LoVo (cell line): ENCODE measurements around the gene ANGPTL1.

Experiments
- DNase-seq: peaks from one replicate; pipeline ENCODE4 v3.0.0-alpha.2; 2016; ENCODE audit warnings: low spot score

Gene ANGPTL1, protein sequence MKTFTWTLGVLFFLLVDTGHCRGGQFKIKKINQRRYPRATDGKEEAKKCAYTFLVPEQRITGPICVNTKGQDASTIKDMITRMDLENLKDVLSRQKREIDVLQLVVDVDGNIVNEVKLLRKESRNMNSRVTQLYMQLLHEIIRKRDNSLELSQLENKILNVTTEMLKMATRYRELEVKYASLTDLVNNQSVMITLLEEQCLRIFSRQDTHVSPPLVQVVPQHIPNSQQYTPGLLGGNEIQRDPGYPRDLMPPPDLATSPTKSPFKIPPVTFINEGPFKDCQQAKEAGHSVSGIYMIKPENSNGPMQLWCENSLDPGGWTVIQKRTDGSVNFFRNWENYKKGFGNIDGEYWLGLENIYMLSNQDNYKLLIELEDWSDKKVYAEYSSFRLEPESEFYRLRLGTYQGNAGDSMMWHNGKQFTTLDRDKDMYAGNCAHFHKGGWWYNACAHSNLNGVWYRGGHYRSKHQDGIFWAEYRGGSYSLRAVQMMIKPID

DNA sequence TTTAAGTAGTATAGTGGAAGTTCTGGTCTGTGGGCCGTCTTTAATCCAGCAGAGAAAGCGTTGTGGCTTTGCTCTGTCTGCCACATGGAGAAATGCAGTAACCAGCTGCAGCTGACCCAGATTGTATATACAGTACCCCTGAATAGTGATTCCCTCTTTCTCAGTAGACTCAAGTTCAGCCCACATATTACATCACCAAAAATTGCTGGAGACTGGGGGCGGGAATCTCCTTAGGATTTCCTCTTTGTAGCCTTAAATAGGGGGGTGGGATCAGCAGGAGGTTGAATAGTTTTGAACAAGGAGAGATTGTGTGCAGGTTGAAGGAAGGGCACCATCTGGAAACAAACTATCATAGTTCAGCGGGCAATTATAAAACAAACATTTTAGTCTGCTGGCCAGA, at the start of gene ANGPTL1:
ANGPTL1 (minus strand) TSS at position 134 of the 400 bp plus-strand sequence. CDS start 5,301 bp downstream, outside the sequence.
- DNase-seq, result no peak

DNA sequence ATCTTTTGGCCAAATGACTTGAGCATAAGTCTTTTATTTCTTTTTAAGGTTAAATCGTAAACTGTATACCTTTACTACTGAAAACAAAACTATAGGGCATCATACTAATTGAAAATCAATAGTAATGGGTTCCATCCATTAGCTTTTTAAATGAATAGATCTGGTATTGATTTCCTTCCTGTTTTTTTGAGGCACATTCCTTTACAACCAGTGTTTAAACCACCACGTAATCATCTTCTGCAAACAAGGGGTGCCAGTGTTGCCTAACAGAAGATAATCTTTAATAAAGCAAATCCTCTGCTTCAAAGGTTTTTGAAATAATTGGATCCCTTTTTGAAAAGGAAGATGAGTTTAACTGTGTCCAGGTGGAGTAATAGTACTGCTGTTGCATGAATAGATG, 48.7 kb upstream of the ANGPTL1 start:
- no peak for DNase-seq

DNA sequence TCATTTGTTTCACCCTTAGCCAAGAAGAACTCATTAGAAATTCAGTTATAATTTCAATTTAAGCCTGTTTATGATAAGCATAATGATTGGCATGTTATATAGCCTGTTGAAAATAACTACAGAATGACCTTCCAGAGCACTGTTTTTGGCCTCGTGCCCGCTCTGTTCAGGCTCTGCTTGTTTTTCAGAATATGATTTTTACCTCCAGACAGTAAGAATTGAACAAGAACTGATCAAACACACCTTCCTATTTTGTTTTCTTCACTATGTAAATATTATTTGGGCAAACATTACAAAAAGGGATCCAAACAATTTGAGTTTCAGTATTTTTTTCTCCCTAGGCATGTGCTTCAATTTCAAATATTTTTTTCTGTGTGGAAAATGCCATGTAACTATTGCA, 48.1 kb upstream of the ANGPTL1 start:
- DNase-seq, result no peak

DNA sequence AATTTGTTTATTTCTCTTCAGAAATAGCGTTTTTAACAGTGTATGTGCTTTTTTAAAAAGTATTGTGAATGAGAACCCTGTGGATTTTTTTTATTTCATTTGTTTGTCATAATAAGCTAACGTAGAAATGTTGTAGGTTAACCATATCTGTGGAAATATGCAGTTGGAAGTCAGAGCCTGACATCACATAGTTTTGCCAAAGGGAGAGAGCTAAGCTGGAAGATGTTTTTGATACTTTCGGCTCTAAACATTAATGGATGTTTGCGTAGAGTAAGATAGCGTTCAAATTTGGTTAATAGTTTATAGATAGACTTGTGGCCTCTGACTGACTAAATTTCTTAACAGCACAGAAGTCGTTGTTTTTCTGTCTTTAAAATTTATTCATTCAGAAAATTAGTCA, 47.4 kb upstream of the ANGPTL1 start:
- no peak for DNase-seq

DNA sequence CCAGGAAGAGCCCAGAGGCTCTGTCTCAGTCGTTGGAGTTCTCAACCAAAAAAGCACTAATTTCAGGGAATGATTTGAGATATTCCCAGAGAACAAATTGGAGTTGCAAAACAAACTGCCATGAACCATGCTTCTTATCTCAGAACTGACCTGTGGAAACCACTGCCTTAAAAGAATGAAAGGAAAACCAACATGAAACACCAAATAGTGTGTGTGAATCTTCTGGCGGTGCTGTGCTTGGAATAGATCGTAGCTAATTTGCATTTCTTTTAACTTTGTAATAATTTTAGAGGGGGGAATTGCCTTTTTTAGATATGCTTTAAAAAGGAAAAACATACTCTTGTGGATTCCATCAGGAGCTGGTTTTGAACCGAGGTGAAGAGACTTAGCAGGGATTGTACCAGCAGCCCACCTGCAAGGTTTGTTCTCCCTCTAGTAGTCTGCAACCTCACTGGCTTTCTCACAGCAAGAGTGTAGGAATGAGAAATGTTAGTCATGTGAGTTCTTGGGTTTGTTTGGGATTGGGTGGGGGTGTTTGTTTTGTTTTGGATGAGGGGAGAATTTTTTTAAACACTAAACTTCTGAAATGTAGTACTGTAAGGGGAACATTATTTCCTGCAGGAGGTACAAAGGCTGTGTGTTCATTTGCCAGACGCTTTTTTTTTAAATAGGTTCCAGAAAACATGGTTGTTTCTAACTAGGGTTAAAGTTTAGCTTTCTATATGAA, 45.7 kb upstream of the ANGPTL1 start:
- DNase-seq, result no peak

DNA sequence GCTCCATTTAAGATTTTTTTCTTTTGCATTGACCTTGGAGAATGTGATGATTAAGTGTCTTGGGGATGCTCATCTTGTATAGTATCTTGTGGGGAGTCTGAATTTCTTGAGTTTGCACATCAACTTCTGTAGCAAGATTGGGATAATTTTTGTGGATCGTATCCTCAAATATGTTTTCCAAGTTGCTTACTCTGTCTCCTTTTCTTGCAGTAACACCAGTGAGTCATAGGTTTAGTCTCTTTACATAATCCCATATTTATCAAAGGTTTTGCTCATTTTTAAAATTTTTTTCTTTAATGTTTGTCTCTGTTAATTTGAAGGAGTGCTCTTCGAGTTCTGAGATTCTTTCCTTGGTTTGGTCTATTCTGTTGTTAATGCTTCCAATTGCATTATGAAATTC, 41.7 kb upstream of the ANGPTL1 start:
- no peak for DNase-seq

DNA sequence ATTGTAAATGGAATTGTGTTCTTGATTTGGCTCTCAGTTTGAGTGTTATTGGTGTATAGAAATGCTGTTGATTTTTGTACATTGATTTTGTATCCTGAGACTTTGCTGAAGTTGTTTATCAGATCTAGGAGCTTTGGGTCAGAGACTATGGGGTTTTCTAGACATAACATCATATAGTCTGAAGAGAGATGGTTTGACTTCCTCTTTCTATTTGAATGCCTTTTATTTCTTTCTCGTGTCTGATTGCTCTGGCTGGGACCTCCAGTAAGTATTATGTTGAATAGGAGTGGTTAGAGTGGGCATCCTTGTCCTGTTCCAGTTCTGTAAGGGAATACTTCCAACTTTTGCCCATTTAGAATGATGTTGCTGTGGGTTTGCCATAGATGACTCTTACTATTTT, 39.1 kb upstream of the ANGPTL1 start:
- no peak for DNase-seq

DNA sequence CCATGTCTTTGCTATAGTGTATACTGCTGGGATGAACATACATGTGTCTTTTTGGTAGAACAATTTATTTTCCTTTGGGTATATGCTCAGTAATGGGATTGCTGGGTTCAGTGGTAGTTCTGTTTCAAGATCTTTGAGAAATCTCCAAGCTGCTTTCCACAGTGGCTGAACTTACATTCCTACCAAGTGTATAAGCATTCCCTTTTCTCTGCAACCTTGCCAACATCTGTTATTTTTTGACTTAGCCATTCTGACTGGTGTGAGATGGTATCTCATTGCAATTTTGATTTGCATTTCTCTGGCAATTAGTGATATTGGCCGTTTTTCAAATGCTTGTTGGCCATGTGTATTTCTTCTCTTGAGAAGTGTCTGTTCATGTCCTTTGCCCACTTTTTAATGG, 37.5 kb upstream of the ANGPTL1 start:
- DNase-seq, result no peak

DNA sequence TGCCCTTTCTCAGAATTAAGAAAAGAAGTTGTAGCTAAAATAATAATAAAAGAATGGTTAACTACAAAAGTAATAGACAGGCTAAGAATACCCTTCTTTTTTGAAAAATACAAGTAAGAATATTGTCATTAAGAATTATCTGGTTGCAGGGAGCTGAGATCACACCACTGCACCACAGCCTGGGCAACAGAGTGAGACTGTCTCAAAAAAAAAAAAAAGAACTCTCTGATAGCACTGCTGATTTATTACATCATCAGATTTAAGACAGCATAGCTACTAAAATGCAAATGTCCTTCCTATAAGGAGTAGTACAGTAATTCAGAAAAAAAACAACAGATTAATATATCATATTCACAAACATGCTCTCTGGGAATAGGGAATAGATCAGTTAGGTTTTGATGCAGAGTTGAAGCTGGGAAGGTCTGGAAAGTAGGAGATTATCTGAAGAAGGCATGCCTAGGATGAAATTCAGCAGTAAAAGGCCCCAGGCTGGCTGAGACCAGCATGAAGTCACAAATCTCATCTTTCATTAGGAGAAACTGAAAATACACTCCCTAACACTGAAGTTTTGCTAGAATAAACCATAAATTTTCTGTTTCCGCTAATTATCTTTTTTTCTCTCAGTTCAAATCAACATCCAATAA, 30.7 kb upstream of the ANGPTL1 start:
- DNase-seq, result no peak

DNA sequence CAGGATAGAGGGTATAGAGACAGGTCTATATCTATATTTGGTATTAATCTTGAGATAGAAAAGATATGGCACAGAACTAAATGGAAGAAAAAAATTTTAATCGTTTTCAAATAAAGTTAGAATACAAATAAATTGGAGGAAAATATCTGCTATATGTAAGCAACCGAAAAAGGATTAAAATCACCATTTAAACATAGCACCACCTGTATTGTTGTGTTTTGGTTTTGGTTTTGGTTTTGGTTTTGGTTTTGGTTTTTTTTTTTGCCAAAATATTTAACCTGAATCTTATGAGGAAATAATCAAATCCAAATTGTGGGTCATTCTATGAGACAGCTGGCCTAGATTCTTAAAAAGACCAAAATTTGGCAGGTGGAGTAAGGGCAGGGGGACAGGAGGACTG, 28.5 kb upstream of the ANGPTL1 start:
- DNase-seq, result no peak

DNA sequence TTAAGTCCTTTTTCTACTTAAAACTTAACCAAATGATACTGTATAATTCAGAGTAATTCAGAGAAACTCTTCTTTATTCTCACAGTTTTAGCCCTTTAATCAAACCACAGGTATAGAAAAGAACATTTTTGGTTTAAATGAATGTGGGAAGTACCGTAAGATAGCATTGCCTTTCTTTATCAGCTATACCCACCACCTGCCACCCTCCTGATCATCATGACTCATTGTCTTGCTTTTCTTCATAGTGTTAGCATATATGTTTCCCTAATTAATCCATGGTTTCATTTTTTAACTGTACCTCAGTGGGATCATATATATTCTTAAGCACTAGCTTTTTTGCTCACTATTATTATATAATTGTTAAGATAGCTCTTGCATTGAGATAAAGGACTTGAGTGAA, 27.5 kb upstream of the ANGPTL1 start:
- no peak for DNase-seq

DNA sequence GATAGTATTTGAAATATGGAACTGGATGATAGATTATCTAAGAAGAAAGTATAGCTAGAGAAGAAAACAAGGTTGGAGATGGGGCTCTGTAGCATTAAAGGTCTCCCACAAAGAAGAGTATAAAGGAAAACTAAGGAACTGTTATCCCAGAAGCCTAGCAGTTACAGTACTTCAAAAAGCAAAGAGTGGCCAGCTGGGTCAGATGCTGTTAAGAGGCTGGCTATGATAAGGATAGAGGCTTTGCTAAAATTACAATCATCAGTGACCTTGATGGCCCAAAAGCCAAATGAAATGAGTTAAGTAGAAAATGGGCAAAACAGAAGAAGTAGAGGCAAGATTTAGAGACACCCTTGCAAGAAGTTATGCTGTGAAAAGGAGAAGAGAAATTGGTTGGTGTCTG, 25.1 kb upstream of the ANGPTL1 start:
- DNase-seq, result no peak

DNA sequence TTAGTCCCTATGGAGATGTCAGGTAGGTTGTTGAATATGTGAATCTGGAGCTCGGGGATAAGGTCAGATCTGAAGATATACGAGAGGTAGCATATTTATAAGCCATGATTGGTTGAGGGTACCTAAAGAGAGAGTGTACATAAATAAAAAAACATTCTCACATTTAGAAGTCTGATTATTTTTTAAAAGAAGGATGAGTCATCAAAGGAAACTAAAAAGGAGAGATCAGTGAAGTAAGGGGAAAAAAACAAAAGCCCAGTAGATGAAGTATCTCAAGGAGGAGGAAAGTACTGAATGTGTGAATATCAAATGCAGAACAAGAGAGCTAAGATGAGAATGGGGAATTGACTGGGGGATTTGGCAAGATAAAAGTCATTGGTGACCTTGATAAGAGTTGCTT, 15.7 kb upstream of the ANGPTL1 start:
- DNase-seq, result no peak

DNA sequence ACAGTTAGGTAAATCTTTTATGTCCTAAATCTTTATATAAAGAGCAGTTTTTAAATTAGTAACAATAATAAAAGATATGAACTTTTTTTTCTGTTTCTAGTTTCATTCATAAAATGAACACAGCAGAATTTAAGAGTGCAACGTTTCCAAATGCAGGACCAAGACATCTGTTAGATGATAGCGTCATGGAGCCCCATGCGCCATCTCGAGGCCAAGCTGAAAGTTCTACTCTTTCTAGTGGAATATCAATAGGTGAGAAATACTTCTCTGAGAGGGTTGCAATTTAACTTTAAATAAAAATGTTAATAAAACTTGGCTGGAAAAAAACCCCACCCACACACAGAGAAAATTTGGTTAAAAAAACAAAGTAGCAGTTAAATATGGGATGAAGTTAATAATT, 15.0 kb upstream of the ANGPTL1 start:
- no peak for DNase-seq

DNA sequence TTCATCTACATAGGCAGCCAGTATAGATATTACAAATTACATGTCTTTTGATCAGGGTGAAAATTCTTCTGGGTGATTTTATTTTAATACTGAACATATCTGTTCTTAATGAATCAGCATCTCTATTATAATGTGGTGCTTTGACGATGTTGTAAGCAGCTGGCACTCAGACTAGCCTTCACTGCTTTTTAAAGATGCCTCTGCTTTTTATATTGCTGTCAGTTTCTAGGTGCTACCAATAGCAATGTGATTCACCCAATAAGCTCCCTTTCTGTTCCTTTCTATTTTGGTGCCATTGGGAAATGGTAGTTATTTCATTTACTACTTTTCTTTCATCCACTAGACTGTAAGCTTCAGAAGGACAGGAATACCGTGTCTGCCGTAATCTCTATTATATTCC, 11.1 kb upstream of the ANGPTL1 start:
- no peak for DNase-seq

DNA sequence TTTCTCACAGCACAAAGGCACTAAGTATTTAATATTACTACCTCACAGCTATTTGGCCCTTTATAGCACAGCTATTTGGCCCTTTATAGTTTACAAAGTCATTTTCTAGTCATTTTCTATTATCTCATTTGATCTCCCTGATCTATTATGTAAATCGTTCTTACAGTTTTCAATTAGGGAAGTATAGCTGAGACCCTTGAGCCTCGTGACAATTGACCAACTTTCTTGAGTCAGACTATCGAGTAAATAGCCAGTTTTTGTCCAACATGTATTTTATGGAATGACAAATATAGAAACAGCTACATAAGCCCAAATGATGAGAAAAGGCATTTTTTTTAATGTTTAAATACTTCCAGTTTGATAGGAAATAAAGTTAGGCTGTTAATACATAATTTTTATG, 7.0 kb upstream of the ANGPTL1 start:
- DNase-seq, result no peak

DNA sequence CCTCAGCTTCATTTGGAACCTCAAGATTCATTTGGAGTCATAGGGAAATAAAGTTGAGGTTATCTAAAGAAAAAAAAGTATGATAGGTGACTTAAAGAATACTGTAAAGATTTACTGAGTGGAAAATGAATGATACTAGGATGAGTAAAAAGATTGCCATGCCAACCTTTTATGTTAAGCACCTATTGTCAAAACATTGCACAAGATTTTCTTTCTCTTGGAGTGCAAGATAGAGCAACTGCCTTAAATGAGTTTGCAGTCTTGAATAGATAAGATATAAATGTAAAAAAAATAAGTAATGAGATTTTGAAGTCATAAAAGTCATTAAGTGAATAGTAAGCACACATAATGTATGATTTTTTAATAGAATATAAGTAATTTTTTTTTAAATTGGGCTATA, 5.1 kb upstream of the ANGPTL1 start:
- no peak for DNase-seq

DNA sequence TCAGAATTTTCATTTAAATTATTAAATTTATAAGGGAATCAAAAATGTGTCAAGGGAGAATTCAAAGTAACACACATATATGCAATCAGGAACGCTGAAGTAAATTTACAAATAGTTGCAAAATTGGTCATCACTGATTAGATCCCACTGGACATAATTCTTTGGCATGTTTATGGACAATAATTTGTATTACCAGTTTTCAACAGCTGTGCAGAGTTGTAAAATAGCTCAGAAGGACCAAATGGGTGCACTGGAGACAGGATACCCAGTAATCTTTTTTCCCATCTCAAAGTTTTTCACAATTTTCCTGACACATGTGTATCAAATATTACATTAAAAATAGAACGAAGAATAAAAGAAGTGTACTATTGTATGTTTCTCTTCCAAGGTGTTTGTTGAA, 4.1 kb upstream of the ANGPTL1 start:
- no peak for DNase-seq

DNA sequence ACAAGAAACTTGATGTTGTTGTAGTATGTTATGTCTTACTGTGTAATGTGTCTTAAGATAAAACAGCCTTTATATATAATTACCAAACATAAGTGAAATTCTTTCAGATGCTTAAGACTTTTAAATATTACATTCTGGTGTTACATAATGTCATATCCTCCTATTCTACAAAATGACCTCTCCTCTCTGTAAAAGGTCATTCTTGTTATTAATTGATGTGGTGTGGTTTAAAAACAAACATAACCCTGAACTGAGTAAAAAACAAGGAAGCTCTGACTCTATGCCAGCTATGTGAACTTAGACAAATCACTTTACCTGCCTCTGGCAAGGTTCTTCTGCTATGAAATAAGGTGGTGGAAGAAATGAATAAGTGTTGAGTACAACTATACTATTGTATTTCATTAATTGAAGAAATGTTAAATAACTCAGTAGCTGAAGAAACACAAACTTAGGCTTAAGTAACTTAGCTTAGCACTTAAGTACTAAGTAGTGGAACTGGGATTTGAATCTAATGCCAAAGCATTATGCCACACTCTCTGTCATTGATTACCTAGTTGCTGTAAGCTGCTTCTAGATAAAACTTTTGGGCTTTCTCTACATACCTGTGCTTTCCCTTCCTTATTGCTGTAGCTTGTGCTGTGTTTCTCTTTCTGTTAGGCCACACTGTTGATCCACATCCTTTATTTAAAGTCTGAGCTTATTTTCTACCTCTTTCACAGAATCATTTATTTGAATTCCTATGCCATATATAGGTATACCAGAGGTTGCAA, 859 bp upstream of the ANGPTL1 start:
- DNase-seq, result no peak

DNA sequence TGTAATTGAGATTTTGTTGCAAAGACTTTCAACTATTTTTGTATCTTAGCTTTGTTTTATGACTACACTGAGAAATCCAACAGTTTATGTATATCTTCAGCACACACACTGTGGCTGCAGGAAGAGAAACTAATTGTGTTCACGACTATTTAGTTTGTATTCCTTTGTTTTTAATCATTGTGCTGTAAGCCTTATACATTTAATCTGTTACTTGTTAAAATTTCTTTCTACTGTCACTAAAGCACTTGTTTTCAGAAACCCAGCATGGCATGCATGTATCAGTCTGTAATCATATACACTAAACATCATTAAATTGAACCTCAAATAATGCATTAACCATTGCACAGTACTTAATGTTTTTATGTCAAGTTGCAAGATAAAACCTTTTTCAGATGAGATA, 656 bp downstream of the ANGPTL1 start:
- DNase-seq, result no peak

DNA sequence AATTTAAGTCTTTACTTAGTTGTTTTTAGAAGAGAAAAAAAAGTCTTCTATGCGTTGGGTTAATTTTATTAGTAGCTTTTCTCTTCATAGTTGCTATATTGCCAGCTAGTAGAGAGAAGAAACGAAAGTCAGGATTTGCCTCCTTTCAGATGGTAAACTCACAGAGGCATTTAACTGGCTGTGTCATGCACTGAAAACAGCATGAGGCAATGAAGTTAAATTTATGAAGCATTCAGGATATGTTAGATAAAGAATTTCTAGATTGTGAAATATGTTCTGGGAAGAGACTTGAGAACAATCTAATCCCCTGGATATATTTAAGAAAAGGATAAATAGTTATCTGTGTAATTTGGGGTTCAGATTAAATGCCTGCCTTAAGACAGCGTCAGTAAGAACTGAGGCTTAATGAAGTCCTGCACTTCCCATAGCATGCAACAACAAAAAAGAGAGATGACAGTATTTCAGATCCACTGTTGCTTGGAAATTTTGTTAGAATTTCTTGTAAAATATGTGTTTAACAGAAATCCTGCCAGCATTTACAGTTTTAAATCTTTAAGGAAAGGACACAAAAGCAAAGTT, 1.7 kb downstream of the ANGPTL1 start:
- DNase-seq, result no peak

DNA sequence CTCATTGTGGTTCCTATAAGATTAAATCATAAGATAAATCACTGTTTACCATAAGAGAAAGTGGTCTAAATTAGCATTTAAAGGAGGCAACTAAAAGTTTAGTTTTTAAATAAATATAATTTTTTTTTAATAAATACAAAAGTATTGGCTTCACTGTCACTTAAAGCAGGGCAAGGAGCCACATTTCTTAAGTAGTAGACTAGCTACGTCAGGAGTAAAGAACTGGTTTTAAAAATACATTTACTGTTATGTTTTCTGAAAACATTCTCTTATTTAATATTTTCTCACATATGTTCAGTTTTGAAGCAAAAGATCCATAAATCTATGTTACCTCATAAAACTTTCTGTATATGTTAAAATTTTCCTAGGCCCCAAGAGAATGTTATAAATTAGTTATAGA, 2.2 kb downstream of the ANGPTL1 start:
- DNase-seq, result no peak
